Left kidney (tissue), 2 donors: ENCODE data around the gene AOPEP. TPM values are rescaled to one million over a fixed set of nuclear protein-coding genes. Genes with fewer than 3 reads are reported as not detected.

Experiments
- DNase-seq: peaks from one replicate; pipeline ENCODE4 v3.0.0-alpha.2; 2013
- polyA plus RNA-seq: library from polyadenylated mRNA; unstranded; fragments of 120-200 nt; gene quantifications from one replicate; pipeline ENCODE4 v1.2.1, GENCODE V29; 2013; ENCODE audit not compliant: insufficient read length

The AOPEP gene
- polyA plus RNA-seq, 1 donor: 54.5 TPM

DNA sequence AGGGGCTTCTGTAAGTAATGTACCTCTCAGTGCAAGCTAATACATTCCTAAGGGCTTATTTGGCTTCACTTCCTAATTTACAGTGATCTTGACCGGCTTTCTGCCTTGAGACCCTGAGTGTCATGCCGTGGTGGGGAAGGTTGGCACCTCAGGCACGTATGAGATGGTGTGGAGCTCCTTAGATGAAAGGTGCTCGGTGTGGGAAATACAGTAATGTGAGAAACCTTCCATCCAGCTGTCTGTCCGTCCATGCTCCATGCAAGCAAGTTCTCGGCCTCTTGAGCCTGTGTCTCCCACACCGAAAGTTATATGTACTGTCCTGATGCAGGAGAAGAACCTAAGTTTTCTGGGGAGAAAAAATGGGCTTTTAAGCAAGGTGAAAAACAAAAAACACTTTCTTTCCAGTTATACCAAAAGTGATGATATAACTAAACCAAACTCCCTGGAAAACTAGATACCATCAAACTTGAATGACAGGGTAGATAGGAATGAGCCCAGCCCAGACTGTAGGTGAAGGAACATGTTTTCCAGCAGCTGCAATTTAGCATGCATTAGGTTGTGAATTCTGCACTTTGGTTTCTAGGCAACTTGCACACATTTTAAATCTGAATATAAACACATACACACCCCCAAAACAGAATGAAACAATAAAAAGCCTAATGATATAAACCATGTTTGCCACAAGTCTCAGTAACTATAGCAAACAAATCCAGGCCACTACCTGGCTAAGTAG, 311.5 kb downstream of the AOPEP start:
- no peak for DNase-seq

DNA sequence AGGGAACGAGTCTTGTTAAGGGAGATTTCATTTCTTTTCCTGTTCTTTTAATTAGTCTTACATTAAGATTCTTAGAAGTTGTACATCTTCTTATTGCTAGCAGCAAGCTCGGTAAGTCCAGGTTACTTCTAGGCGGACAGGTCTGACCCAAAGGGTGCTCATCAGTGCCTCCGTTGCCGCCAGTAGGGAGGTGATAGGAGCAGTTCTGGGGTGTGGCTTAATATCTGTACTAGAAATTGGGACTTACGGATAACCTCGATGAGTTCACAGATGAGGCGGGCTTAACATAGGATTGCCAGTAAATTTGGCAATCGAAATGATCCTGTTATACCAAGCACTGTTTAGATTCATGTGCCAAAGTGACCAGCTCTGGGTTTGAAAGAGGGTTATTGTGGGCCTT, 312.2 kb downstream of the AOPEP start:
- DNase-seq: no peak

DNA sequence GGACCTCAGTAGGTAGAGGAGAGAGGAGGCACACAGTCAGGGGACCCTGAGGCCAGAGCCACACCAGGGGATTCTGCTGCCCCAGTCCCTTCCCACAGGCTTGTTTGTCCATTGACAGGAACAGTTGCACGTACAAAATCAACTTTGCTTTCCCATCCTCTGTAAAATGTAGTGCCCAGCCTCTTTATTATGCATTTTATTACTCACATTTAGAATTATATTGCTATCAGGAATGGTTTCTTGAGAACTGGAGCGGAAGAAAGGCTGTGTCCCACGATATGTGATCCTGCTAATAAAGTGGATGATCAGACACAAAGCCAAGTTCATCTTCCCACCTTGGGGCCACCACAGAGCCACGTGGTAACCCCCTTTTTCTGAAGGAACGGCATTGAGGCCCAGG, 313.6 kb downstream of the AOPEP start:
- DNase-seq: no peak

DNA sequence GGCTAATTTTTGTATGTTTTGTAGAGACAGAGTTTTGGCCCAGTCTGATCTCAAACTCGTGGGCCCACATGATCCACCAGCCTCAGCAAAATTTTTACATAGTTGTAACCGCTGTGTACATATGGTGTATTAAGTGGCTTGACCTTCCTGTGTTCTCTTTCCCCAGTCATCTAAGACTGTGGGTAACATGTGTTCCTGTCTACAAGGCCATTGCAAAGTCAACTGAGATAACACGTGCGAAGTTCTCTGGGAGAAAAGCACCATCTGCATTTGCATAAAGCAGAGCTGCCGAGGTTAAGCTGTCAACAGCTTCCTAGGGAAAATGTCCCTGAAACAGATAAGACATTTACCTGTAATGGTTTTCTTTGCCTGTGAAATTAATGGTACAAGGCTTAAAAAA, 317.3 kb downstream of the AOPEP start:
- DNase-seq: no peak

GRCh38 chr9:95044731-95045508, 318.4 kb downstream of the AOPEP start:
- DNase-seq: no peak

GRCh38 chr9:95045751-95046150, 319.3 kb downstream of the AOPEP start:
- DNase-seq: no peak

DNA sequence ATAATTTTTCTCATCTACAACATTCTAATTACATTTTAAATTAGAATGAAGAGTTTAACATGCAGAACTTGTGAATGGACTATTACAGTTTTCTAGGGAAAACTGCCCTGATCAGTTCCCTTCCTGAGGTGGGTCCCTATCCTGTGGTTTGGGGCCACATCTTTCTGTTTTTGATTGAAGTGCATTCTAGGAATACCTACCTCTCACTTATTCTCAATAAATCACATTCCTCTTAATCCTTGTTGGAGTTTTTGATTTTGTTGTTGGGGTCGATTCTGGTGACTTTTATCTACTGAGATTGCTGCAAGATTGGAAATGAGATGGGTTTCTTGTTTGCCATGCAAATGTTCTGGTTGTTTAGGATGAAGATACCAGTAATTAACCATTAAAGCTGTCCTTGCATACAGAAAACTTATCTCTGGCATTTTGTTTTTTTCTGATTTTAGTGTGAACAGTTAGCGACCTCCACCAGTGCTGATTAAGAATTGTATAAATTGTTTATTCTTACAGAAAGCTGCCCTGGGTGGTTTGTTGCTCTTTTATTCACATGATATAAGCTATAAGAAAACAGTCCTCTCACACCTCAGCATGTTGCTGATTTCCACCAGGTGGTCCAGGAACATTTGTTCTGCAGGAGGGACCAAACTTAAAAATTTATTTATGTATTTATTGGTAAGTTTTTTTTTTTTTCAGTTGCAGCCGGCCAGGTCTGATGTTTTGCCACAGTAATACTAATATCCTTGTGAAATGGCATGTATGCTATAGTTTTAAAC, 321.1 kb downstream of the AOPEP start:
- no peak for DNase-seq

DNA sequence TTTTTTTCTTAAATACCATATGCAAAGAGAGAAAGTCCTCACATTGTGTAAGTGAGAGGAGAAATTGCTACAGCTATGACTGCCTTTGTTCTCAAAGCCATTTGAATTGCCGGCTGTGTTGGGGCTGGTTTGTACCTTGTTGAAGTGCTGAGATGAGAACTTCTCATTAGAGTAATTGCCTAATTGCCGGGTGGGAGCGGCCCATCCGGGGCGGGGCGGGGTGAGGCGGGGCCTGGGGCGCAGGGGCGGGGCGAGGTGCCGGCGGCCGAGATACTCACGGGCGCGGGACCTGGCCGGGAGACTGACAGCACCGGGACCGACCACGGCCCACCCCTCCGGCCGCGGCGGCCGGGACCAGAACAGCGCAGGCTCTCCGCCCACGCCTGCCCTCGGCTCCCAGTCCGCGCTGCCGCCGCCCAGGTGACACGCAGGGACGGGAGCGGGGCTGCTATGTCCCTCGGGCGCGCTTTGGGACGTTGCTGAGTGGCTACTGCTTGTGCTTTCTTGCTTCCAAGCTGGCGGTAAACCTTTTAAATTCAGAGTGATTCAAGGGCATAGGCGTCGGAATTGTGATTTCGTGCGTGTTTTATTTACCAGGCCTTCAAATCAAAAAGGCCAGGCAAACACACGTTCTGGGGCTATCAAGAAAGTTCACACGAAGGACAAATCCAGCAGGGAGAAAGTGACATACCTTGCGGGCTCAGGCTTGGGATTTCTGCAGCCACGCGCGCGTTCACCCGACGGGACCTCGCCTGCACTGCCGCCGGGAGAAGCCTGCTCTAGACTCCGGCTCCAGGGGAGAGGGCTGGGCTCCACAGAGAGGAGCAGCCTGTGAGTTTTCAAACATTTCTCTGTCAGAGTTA, 322.0 kb downstream of the AOPEP start:
- DNase-seq: no peak

GRCh38 chr9:95049761-95050160, 323.3 kb downstream of the AOPEP start:
- no peak for DNase-seq

- DNase-seq: no peak
Measured at GRCh38 chr9:95053611-95054570, 327.4 kb downstream of the AOPEP start.

DNA sequence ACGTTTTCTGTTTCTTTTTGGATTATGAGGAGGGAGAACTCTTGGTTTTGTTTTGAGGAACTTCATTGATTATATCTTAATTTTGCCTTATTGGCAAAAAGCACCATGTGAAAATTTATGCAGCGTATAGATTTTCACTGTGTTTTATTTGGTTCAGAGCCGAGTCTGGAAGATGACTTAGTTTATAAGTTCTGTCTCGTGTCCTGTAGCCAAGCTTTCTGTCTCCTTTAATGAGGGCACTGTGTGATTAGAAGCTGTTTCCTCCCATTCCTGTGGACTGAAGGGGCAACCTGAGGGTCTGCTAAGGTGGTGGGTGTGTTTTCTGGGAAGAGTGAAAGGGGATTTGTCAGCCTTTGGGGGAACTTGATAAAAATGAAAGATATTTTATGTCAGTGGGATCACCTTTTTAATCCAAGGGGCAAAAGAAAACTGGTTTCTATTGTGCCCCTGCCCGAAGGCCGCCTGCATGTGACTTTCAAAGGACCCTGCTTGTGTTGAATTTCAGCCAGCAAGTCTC, 328.9 kb downstream of the AOPEP start:
- no peak for DNase-seq

DNA sequence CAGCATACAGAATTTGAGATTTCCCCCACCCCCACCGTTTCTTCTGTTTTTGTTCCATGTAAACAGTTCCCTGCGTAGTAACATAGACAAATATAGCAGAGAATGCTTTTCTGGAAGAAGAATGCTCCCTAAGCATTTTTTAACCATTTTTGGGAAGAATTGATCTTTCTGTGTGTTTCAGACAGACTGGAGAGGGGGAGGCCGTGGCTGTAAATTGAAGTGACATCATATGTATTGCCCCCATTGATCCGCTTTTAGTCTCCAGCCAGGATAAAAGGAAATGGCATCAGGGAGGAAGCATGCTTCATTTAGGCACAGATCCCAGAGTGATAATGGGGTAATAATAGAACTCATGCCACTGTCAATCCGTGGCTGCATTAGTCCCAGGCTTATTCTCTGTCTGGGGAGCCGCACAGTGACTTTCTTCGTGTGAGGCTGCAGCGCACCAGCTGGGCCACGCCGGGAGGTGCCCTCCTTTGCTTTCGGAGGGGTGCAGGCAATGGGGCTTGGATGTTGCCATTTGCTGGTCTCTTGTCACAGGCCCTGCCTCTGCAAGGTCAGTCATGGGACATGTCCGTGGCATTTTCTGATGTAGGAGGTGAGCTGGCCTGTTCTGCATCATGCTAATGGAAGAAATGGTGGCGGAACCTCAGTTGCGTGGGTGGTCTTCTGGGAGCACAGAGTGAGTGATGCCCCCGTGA, 329.5 kb downstream of the AOPEP start:
- DNase-seq: peak; percentile 83

DNA sequence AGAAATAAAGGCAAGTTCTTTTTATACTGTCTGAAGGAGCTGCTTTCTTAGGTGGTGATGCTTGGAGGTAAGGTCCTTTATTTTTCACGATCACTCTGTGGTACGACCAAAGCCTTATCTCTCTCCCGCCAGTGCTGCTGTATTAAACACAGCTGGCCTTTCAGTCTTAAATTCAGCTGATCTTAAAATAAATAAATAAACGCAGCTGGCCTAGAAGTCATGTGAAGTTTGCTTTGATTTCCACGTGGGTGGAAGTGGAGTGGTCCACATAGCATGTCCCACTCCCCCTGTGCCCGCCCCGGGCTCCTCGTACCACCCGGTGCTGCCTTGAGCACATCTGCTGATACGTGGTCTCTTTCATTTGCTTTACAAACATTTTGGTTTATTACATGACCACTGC, 330.6 kb downstream of the AOPEP start:
- DNase-seq: no peak

DNA sequence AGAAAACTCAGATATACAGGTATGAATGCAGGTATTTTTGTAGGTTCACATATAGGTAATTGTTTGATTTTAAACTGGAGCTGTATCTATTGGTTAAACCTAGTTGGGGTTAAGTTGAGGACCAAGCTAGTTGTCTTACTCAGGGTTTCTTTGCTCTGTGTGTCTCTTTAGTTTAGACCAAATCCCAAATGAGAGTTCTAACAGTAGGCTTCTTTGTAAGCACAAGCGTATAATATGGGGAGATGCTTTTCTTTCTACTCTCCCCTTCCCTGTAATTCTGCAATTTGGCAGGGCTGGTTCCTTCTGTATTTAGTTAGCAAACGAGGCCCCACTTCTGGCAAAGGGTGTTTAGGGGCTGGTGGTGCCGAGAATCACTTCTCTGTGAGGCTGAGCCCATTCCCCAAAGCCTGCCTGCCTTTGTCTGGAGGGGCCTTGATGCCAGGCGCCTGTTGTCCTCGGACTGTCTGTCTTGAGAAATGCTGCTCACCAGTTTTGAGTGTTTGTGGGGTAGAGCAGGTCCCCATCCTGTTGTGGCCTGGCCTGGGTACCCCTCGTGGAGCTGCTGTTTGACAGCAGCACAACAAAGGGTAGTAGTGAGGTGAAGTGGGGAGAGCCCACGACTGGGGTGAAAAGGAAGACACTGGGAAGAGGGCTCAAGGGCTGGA, 331.8 kb downstream of the AOPEP start:
- no peak for DNase-seq

DNA sequence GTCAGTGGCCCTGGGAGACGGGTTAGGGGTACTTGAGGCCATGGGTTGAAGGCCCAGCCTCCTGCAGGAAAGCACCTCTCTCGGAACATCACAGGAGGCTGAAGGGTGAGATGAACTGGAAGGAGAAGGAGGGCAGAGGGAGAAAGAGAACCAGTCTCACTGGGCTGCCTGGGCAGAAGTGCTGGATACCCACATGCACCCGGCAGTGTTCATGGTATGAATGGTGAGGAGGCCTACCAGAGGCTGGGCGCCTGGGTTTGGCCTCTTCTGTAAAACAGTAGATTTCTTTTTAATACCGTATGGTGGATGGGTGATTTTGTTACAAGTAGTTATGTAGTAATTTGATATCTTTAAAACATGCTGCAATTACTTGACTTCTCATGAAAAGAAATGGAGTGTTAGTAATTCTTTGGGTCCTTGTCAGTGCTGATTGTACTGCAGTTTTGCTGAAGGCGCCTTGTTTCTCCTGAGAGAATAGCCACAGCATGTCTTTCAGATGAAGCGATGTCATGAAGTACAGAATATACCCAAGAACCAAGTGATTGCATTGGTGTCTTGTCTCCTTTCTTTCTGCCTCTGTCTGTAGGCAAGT, 332.4 kb downstream of the AOPEP start:
- no peak for DNase-seq

GRCh38 chr9:95060234-95060633, 333.7 kb downstream of the AOPEP start:
- DNase-seq: no peak

DNA sequence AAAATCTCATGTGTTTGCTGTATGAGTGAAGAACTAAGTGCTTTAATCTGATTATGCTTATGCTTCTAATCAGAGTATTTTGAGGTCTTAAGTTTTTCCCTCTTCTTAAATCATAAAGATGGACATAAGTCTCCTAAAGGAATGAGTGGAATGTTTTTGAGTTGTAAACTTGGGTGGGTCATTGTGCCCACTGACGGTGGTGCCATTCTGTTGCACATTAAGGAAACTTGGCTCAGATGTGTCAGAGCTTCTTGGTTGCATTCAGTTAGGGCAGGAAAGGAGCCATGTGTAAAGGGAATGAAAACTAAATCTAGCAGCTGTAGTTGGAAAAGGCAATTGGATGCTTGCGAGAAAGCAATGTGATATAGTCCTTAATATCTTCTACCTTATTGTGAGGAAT, 334.4 kb downstream of the AOPEP start:
- DNase-seq: no peak

DNA sequence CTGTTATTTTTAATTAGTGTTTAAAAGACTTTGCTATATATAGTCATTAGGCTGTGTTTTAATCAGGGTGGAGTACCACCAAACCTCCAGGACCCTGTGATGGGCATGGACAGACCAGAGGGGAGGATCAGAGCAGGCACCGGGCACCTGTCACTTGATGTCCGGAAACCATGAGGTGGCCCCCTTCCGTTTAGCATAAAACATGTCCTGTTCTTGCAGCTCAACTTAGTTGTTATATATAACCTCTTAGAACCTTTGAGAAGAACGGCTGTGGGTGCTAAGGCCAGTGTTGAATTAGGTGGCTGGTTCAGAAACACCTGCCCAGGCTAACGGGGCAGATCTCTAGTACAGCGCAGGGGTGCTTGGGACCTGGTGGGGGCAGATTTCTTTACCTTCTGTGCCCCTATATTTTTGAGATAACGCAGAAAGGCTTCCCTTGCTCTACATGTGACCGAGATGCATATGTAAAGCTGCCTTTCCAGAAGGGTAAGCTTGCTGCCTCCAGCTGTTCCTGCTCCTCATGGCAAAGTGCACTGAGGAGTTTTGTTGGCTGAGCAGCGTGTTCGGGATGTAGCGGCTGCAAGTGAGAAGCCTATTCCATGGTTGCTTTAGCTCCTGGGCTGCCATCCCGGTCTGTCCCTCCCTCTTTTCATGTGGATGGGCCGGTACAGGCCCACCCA, 335.6 kb downstream of the AOPEP start:
- DNase-seq: no peak
